T-helper 1 cell treated with Interleukin-12 subunit alpha and Interleukin-12 subunit beta and Interleukin-4 antibody, amounts not matched to agents 30 μg/mL and 1 μg/mL, for 36 hours (primary cell): ENCODE results near the gene NFE2L3.
"Not testable (repeated sequence)": the region's sequence is repeated elsewhere in the genome, so short reads cannot be mapped to it uniquely, and the experiment has no call there.

Experiments
- H3K27ac Mint-ChIP-seq: one replicate; pipeline ENCODE4 v1.8.0; 2021; ENCODE audit warnings: mild to moderate bottlenecking, mixed read lengths
- H3K27me3 Mint-ChIP-seq: one replicate; pipeline ENCODE4 v1.8.0; 2021; ENCODE audit warnings: low read depth, mixed read lengths
- H3K36me3 Mint-ChIP-seq: one replicate; pipeline ENCODE4 v1.8.0; 2021; ENCODE audit warnings: low read depth, mixed read lengths
- H3K4me1 Mint-ChIP-seq: one replicate; pipeline ENCODE4 v1.8.0; 2021; ENCODE audit warnings: low read depth, mixed read lengths
- H3K4me3 Mint-ChIP-seq: one replicate; pipeline ENCODE4 v1.8.0; 2021; ENCODE audit warnings: mild to moderate bottlenecking, moderate library complexity, mixed read lengths
- H3K9me3 Mint-ChIP-seq: one replicate; pipeline ENCODE4 v1.8.0; 2021; ENCODE audit warnings: mixed read lengths

NFE2L3 gene

GRCh38 chr7:26183545-26184280, 31.7 kb downstream of the NFE2L3 start:
- H3K4me3 Mint-ChIP-seq = no peak overlapping the region
- H3K4me1 Mint-ChIP-seq = peaks cover 43% of the 10 kb centered on the region
- no peak overlapping the region for H3K27ac Mint-ChIP-seq
- H3K9me3 Mint-ChIP-seq = no peaks in the 10 kb centered on the region
- H3K27me3 Mint-ChIP-seq = no peaks in the 10 kb centered on the region
- peaks cover 59% of the 10 kb centered on the region for H3K36me3 Mint-ChIP-seq

DNA sequence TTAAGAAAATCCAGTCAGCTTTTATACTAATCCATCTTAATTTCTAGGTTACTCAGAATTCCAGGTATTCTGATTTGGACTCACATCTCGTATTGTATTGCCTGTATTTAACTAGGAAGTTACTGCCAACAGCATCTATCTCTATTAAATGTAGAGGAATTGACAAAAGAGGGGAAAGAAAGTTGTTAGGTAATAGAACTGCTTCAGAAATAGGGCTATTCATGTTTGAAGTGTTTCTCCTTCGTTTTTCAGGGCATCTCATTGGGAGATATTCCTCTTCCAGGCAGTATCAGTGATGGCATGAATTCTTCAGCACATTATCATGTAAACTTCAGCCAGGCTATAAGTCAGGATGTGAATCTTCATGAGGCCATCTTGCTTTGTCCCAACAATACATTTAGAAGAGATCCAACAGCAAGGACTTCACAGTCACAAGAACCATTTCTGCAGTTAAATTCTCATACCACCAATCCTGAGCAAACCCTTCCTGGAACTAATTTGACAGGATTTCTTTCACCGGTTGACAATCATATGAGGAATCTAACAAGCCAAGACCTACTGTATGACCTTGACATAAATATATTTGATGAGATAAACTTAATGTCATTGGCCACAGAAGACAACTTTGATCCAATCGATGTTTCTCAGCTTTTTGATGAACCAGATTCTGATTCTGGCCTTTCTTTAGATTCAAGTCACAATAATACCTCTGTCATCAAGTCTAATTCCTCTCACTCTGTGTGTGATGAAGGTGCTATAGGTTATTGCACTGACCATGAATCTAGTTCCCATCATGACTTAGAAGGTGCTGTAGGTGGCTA, 32.5 kb downstream of the NFE2L3 start:
- not testable (repeated sequence) for H3K4me3 Mint-ChIP-seq, H3K27me3 Mint-ChIP-seq, H3K9me3 Mint-ChIP-seq
- Mint-ChIP-seq H3K27ac (peak overlapping the region; percentile 80), H3K4me1 (peaks cover 47% of the 10 kb centered on the region), H3K36me3 (peaks cover 67% of the 10 kb centered on the region)

GRCh38 chr7:26185131-26185843, 33.3 kb downstream of the NFE2L3 start:
- Mint-ChIP-seq H3K4me3 (no peak overlapping the region), H3K4me1 (peaks cover 46% of the 10 kb centered on the region), H3K36me3 (peaks cover 71% of the 10 kb centered on the region), H3K9me3 (no peaks in the 10 kb centered on the region), H3K27me3 (no peaks in the 10 kb centered on the region), H3K27ac (peak overlapping the region; percentile 80)

- no peak overlapping the region for H3K4me3 Mint-ChIP-seq
- H3K27ac Mint-ChIP-seq = peak overlapping the region; percentile 80
- H3K36me3 Mint-ChIP-seq = peaks cover 71% of the 10 kb centered on the region
- no peaks in the 10 kb centered on the region for H3K9me3 Mint-ChIP-seq
- H3K27me3 Mint-ChIP-seq = no peaks in the 10 kb centered on the region
- peaks cover 48% of the 10 kb centered on the region for H3K4me1 Mint-ChIP-seq
Observed at GRCh38 chr7:26185844-26186180, 33.8 kb downstream of the NFE2L3 start.

DNA sequence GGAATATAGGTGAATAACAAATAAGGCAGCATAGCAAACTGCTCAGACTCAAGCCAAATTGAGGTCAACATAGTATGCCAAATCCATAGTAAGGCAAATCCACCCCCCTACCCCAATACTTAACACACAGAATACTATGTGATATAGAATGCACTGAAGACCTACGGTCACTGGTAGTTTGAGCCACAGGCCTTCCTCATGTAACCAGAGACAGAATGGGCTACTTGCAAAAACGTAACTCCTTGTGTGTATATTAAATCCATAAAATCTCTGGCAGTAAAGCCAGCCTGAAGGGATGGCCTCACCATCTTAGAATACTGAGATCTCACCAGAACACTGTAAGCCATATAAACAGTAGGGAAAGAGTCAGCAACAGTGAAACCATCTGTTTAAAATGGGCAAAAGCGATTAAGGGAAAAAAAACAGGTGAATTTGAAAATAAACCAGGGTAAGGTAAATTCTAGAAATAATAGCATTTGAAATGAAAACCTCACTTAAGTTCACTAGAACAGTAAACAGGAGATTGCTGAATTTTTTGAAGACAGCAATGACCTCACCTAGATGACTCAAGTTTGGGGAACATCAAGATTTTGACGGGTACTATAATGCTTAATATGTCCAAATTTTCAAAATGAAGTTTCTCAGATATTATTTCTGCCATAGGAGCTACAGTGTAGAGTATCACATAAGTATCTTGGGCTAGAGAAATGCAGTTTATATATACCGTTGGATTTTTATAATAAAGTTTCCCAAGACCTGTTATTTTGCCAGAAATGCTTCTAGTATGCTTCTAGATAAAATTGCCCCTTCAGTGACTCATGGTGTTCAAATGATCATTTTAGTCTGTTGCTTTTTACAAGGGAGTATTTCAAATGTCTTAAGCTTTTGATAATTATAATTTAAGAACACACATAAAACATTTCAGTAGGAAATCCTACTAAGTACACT, 34.6 kb downstream of the NFE2L3 start:
- peaks cover 49% of the 10 kb centered on the region for H3K4me1 Mint-ChIP-seq
- H3K27ac Mint-ChIP-seq = peak overlapping the region; percentile 77
- H3K4me3 Mint-ChIP-seq = no peak overlapping the region
- no peaks in the 10 kb centered on the region for H3K27me3 Mint-ChIP-seq
- peaks cover 72% of the 10 kb centered on the region for H3K36me3 Mint-ChIP-seq
- H3K9me3 Mint-ChIP-seq = no peaks in the 10 kb centered on the region

DNA sequence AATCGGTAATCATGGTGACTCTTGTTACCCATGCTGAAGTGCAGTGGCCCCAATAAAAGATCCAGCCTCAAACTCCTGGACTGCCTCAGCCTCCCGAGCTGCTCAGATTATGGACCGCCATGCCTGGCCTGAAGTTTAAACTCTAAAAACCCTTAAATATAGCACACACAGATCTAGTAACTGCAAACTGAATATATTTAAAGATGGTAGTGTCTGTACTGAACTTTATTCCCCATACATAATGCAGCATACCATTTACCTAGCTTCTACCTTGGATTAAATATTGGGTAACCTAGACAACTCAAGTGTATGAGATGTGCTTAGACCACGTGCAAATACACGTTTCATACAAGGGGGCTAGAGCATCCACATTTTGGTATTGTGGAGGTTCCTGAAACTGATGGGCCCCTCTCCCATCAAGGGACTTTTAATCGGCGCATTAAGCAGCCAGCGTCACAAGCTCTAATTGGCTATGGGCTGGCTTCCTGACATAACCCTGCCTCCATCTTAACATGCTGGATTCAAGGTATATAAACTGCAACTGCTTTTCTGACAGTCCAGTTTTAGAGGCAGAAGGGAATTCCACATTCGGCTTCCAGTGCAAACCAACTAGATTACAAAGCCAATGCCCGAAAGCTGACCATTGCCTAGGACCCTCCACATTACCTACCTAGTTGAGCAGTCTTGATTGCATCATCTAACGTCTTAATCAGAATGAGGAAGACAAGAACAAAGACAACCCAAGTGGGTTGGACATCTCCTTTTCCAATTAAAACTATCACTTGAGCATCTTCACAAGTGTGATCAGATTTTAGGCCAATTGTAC, 35.6 kb downstream of the NFE2L3 start:
- Mint-ChIP-seq H3K27me3 (no peaks in the 10 kb centered on the region), H3K4me3 (no peak overlapping the region)

GRCh38 chr7:26188206-26188956, 36.4 kb downstream of the NFE2L3 start:
- H3K4me1 Mint-ChIP-seq = peaks cover 63% of the 10 kb centered on the region
- H3K9me3 Mint-ChIP-seq = no peaks in the 10 kb centered on the region
- no peaks in the 10 kb centered on the region for H3K27me3 Mint-ChIP-seq
- peaks cover 87% of the 10 kb centered on the region for H3K36me3 Mint-ChIP-seq
- H3K4me3 Mint-ChIP-seq = no peak overlapping the region
- peak overlapping the region; percentile 53 for H3K27ac Mint-ChIP-seq

More for the DNA sequence above, 35.6 kb downstream of the NFE2L3 start:
- no peaks in the 10 kb centered on the region for H3K9me3 Mint-ChIP-seq
- H3K4me1 Mint-ChIP-seq = peaks cover 55% of the 10 kb centered on the region
- H3K36me3 Mint-ChIP-seq = peaks cover 80% of the 10 kb centered on the region
- H3K27ac Mint-ChIP-seq = peak overlapping the region; percentile 77

- peak overlapping the region; percentile 33 for H3K27ac Mint-ChIP-seq
- H3K27me3 Mint-ChIP-seq = no peaks in the 10 kb centered on the region
- H3K4me1 Mint-ChIP-seq = peaks cover 69% of the 10 kb centered on the region
- H3K9me3 Mint-ChIP-seq = no peaks in the 10 kb centered on the region
- no peak overlapping the region for H3K4me3 Mint-ChIP-seq
- peaks cover 88% of the 10 kb centered on the region for H3K36me3 Mint-ChIP-seq
Observed at GRCh38 chr7:26188957-26189541, 37.1 kb downstream of the NFE2L3 start.

GRCh38 chr7:26189697-26190096, 37.7 kb downstream of the NFE2L3 start:
- H3K36me3 Mint-ChIP-seq = peaks cover 86% of the 10 kb centered on the region
- H3K4me3 Mint-ChIP-seq = no peak overlapping the region
- peak overlapping the region; percentile 33 for H3K27ac Mint-ChIP-seq
- H3K27me3 Mint-ChIP-seq = no peaks in the 10 kb centered on the region
- peaks cover 74% of the 10 kb centered on the region for H3K4me1 Mint-ChIP-seq
- no peaks in the 10 kb centered on the region for H3K9me3 Mint-ChIP-seq

DNA sequence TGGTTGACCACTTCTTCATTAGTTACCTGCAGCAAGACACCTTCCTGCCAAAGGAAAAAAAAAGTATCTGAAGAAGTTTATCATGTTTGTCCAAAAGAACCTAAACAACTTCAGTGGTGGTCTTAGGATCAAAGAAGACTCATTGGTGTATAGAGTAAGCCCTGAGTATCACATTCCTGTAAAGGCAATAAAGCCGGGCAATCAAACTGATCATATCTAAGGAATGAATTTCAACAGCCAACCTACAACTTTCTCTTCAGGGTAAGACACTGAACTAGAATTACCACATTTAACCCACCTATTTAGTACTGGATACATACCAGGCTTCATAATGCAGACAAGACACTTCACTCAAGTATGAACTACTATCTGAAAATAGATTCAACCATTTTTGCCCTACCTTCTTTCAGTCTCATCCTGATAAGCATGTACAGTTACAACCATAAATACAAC, 38.4 kb downstream of the NFE2L3 start:
- Mint-ChIP-seq H3K27me3 (no peaks in the 10 kb centered on the region), H3K36me3 (peaks cover 83% of the 10 kb centered on the region), H3K4me3 (no peak overlapping the region), H3K27ac (peak overlapping the region; percentile 56), H3K4me1 (peaks cover 71% of the 10 kb centered on the region), H3K9me3 (no peaks in the 10 kb centered on the region)

DNA sequence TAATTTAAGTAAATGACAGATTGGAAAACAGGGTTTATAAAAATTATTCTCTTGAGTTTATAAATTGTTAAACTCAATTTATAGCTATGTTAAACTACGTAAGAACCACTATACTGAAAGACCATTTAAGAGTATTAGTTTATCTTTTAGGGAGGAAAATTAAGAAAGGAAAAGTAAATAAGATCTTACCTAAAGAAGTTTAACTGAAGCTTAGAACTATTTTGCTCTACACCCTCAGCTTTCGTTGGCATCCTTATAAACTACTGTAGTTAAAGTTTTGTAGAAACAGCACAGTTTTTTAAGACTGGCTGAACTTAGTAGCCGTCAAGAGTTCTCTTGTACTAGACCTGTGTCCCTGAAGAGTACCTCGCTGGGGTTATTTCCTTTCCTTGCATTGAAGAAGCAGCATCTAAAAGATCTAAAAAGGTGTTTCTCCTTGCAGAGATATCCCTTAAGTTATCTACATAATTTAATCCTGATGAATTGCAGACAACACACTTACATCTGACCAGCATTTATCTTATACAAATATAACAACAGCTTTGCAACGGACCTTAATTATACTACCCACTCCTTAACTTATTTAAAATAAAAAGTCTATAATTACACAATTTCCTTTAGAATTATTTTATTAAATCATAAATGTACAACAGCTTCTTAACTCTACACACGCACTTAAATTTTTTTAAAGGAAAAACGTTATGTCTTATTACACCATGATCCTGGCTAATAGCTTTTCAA, 39.4 kb downstream of the NFE2L3 start:
- Mint-ChIP-seq H3K36me3 (peaks cover 85% of the 10 kb centered on the region), H3K9me3 (no peaks in the 10 kb centered on the region), H3K4me1 (peaks cover 74% of the 10 kb centered on the region), H3K27ac (no peak overlapping the region), H3K4me3 (no peak overlapping the region), H3K27me3 (no peaks in the 10 kb centered on the region)

DNA sequence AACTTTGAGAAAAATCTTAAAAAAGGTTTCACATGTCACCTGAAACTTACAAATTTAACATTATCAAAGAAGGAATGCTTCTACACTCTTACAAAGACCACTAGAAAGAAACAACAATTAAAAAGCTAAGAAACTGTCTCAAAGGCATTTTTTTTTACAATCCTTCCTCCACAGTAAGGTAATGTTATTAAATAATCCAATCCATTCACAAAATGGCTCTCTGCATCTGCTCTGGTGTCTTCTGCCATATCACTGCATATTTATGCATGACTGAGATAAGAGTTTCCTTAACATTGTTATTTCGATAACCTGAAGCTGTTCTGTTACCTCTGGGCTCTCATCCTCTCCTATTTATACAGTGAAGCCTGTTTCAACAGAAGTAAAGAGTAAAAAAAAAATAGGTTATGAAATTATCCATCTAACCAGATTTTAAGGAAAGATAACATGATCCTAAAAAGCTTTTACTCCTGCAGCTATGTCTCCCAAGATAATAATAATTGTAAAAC, 40.0 kb downstream of the NFE2L3 start:
- Mint-ChIP-seq H3K4me3 (peak overlapping the region; percentile 47), H3K27ac (peak overlapping the region; percentile 50), H3K27me3 (no peaks in the 10 kb centered on the region), H3K36me3 (peaks cover 86% of the 10 kb centered on the region), H3K4me1 (peaks cover 74% of the 10 kb centered on the region), H3K9me3 (no peaks in the 10 kb centered on the region)
